ENCODE measurements around the gene TNFRSF1A.

DNA sequence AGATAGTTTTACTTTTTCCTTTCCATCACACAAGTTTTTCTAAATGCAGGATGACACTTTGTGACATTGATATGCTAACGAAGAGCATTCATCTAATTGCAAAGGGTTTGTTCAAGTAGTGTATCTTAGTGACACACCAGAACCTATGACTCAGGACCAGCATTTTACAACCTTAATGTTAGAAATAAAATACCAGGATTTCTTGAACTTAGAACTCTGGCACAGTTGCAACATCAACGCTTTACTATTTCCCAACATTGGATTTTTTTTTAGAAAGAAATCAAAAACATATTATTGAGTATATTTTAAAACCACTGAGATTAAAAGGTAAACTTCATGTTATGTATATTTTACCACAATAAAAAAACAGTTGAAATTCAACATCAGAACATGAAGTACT lies 49.3 kb downstream of the TNFRSF1A start:
- TF ChIP-seq, protein P1, sequence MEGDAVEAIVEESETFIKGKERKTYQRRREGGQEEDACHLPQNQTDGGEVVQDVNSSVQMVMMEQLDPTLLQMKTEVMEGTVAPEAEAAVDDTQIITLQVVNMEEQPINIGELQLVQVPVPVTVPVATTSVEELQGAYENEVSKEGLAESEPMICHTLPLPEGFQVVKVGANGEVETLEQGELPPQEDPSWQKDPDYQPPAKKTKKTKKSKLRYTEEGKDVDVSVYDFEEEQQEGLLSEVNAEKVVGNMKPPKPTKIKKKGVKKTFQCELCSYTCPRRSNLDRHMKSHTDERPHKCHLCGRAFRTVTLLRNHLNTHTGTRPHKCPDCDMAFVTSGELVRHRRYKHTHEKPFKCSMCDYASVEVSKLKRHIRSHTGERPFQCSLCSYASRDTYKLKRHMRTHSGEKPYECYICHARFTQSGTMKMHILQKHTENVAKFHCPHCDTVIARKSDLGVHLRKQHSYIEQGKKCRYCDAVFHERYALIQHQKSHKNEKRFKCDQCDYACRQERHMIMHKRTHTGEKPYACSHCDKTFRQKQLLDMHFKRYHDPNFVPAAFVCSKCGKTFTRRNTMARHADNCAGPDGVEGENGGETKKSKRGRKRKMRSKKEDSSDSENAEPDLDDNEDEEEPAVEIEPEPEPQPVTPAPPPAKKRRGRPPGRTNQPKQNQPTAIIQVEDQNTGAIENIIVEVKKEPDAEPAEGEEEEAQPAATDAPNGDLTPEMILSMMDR (IDR thresholded peaks at IDR 0.05): no peak
- TF ChIP-seq POLR2A (IDR thresholded peaks at IDR 0.05): no peak
- TF ChIP-seq POLR2AphosphoS5 (IDR thresholded peaks at IDR 0.05): no peak
- no peak for TF ChIP-seq EP300 (IDR thresholded peaks at IDR 0.05)

Data from upper lobe of left lung (tissue), 4 donors.